Medulla oblongata (tissue), 1 donor: ENCODE results near the gene ANAPC5.
A peak's percentile ranks its signal among the peaks of the same experiment; 100 is the strongest.
"Not testable (repeated sequence)": the region's sequence is repeated elsewhere in the genome, so short reads cannot be mapped to it uniquely, and the experiment has no call there.

ENCODE experiments used
- DNase-seq: peaks from one replicate; pipeline ENCODE4 v3.0.0-alpha.2; 2015; ENCODE audit errors: extremely low spot score

The ANAPC5 gene

DNA sequence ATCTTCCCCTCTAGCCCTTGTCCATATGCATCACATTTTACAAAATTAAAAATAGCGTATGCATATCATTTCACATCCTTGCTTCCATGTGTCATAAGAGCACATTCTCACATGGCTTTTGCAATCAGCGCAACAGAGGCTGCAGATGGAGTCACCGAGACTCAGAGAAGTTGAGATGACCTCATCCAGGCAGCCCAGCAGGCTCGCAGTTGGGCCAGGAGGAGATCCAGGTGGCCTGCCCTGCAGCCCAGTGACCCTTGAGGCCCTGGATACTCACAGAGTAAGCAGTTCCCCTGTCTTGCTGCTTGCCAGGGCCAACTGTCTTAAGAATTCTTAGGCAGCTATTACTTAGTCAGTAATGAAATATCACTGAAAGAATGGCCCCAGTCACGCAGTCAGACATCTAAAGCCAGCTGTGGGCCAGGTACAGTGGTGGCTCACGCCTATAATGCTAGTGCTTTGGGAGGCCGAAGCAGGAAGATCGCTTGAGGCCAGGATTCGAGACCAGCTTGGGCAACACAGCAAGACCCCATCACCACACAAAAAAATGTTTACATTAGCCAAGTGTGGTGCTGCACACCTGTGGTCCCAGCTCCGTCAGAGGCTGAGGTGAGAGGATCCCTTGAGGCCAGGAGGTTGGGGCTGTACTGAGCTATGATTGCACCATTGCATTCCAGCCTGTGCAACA is 64.8 kb downstream of the ANAPC5 start:
- DNase-seq, result no peak

DNA sequence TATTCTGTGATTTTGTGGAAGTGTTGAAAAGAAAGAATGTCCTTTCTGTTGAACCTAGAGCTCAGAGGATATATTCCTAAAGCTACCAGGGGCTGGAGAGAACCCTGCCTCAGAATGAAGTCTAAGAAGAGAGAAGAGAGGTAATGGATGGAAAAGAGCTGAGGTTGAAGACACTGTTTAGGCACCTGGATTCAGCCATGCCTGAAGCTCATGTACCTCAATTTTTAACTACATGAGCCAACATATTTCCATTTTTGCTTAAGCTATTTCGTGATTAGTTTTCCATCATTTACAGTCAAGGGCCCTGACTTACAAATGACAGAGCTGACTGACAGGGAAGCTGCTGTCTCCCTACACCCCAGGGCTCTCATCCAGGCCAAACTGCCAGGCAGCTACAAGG is 66.4 kb downstream of the ANAPC5 start:
- DNase-seq, result no peak

DNA sequence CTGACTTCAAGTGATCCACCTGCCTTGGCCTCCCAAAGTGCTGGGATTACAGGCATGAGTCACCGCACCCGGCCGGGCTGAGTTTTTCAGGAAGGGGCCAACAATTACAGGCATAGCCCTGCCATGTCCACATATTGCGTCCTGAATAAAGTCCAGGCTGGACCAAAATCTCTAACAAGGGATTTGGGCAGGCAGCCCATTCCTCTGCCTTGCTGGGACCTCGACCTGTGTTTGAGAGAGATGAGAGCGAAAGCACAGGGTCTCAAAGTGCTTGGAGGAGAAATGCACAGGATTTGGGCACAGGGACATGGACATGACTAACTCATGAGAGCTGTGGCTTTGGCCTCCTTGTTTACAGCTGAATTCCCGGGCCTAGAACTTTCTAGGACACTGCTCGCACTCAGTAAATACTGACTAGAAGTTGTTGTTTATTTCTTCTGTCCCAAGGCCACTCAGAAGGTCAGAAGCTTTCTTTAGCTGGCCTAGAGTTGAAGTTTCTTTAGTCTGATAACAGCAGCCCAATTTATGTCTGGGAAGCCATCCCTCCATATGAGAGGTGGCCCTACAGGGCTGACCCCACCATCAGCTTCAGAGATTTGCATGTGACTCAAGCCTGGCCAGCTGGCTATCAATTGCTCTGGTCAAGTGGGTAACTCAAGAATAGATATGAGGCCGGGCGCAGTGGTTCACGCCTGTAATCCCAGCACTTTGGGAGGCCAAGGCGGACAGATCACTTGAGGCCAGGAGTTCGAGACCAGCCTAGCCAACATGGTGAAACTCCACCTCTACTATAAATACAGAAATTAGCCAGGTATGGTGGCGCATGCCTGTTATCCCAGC is 67.4 kb downstream of the ANAPC5 start:
- DNase-seq, result no peak

DNA sequence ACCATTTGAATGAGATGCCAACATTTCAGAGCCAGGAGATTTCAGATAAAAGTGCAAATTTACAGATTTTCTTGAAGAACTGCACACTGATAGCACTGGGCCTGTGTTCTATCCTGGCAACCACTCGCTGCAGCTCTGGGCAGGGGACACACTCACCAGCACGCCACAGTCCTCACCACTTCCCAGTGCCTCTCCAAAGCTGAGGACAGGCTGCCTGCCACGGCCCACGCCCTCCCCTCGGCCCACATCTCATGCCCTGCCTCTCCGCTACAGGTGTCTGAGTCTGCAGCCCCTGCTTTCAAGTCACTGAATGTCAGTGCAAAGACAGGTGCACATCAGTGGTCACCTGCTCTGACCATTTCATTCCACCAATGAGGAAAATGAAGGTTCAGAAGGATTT is 68.4 kb downstream of the ANAPC5 start:
- DNase-seq, result no peak

DNA sequence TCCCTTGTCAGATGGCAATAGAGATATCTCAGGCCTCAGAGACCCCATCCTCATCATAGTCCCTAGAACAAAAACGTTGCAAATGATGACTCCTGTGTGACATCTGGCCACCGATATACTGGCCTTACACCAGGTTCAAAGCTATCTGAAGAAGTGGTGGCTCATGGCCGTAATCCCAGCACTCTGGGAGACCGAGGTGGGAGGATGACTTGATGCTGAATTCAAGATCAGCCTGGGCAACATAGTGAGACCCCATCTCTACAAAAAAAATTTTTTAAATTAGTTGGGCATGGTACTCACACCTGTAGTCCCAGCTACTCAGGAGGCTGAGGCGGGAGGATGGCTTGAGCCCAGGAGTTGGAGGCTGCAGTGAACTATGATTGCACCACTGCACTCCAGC is 68.8 kb downstream of the ANAPC5 start:
- DNase-seq, result no peak

DNA sequence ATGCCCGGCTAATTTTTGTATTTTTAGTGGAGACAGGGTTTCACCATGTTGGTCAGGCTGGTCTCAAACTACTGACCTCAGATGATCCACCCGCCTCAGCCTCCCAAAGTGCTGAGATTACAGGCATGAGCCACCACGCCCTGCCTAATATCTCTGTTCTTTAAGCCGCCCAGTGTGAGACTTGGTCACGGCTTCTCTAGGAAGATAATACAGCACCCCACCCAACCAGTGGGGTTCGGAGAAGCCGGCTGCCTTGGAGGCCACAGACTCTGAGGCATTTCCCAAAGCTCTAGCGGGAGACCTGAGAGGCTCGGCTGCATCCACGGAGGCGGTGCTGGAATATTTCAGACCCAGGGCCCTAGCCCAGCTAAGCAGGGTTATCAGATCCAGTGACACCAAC is 69.3 kb downstream of the ANAPC5 start:
- not testable (repeated sequence) for DNase-seq

DNA sequence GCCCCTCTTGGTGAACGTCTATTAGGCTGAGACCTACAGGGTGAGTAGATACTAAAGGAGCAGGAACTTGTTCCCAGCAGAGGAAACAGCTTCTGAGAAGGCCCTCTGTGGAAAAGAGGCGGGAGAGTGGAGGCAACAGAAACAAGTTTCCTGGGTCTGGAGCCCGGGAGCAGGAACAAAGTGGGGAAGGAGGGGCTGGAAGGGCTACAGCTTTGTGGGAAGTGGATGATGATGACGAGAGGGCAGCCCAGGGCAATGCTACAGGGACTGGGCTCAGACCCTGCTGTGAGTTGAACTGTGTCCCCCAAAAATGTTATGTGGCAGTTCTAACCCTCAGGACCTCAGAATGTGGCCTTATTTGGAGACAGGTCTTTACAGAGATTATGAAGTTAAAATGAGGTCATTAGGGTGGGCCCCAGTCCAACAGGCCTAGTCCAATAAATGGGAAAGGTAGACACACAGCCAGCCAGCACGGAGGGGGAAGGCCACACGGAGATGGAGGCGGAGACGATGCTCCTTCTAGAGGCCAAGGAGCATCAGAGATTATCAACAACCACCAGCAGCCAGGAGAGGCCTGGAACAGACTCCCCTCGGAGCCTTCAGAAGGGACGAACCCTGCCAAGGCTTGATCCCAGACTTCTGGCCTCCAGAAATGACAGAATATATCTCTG is 70.0 kb downstream of the ANAPC5 start:
- DNase-seq, result no peak

DNA sequence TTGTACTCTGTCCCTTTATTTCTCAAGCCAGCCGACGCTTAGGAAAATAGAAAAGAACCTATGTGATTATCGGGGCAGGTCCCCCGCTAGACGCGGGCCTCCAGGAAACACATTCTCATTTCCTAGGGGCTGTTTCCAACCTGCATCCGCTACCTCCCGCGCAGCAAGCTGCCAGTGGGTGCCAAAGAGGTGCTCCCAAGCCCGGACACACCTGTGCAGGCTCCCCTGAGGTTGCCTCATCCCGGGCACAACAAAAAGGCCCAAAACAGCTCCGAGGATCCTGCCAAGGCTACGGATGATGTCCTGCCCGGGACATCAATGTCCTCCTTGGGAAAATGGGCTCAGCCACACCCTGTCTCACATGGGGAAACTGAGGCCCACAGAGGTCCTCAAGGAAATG is 71.1 kb downstream of the ANAPC5 start:
- DNase-seq, result not testable (repeated sequence)

DNA sequence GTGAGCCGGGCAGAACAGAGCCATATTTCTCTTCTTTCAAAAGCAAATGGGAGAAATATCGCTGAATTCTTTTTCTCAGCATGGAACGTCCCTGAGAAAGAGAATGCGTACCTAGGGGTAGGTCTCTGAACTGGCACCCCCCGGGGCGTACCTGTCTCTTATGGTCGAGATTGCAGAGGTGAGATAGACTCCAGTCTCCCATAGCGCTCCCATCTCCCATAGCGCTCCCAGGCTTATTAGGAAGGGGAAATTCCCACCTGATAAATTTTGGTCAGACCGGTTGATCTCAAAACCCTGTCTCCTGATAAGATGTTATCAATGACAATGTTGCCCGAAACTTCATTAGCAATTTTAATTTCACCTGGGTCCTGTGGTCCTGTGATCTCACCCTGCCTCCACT is 71.7 kb downstream of the ANAPC5 start:
- not testable (repeated sequence) for DNase-seq

DNA sequence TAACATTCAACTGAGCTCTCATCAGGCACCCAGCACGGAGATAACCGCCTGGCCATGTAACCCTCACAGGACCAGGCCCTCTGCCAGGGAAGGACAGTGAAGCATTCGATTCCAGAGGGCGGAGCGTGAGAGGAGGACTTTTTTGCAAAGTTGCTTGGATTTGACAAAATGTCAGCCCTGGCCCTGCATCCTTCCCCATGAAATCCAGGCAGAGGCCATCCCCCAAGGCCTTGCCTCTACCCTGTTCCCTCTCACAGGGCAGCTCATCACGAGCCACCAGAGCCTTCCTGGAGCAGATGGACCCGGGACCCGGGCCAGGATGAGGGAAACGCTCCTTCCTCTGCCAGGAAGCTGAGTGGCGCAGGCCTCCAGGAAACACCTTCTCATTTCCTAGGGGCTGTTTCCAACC is 72.7 kb downstream of the ANAPC5 start:
- DNase-seq, result peak; percentile 71

DNA sequence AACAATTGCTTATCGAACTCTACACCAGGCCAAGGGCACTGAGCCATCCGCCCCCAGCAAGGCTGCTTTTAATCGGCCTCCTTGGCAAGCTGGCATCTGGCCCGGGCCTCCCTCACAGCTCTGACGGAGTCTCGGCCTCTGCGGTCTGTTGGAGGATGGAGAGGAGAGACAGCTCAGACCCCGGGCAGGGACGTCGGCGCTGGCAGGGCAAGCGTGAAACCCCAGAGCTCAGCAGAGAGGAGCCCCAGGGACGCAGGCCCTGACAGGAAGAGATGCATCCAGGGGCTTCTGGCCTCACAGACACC is 73.2 kb downstream of the ANAPC5 start:
- no peak for DNase-seq

DNA sequence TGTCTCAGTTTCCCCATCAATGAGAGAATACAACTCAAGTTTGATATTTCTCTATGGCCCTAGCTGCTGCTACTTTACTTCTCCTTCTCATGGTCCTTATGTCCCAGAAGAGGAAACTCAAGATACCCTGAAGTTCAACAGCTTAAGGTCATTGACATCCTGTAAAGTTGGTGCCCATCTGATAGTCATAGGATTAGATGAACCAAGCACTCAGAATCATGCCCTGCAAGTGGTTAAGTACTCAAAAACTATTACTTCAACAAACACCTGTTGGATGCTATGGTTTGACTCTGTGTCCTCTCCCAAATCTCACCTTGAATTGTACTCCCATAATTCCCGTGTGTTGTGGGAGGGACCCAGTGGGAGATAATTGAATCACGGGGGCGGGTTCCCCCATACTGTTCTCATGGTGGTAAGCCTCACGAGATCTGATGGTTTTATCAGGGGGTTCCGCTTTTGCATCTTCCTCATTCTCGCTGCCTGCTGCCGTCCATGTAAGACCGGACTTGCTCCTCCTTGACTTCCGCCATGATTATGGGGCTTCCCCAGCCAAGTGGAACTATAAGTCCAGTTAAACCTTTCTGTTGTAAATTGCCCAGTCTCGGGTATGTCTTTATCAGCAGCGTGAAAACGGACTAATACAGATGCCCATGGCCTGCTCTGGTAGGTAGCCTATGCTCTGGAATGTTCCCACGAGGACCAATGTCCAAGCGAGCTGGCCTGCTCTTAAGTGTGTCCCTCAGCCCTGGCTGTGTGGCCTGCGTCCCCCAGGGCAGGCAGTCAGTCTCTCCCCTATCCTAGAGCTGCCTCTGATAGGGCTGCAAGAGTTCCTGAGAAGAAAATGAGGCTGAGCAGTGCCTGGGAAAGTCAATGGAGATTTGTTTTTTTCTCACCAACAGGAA is 73.8 kb downstream of the ANAPC5 start:
- DNase-seq, result peak; percentile 17

DNA sequence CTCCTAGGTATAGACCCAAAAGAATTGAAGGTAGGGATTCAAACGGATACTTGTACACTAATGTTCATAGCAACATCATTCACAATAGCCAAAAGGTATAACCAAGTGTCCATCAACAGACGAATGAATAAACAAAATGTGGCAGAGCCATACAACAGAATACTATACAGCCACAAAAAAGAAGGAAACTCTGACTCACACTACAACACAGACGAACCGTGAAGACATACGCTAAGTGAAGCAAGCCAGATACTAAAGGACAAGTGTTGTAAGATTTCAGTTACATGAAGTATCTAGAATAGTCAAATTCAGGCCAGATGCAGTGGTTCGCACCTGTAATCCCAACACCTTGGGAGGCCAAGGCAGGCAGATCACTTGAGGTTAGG is 74.8 kb downstream of the ANAPC5 start:
- no peak for DNase-seq

DNA sequence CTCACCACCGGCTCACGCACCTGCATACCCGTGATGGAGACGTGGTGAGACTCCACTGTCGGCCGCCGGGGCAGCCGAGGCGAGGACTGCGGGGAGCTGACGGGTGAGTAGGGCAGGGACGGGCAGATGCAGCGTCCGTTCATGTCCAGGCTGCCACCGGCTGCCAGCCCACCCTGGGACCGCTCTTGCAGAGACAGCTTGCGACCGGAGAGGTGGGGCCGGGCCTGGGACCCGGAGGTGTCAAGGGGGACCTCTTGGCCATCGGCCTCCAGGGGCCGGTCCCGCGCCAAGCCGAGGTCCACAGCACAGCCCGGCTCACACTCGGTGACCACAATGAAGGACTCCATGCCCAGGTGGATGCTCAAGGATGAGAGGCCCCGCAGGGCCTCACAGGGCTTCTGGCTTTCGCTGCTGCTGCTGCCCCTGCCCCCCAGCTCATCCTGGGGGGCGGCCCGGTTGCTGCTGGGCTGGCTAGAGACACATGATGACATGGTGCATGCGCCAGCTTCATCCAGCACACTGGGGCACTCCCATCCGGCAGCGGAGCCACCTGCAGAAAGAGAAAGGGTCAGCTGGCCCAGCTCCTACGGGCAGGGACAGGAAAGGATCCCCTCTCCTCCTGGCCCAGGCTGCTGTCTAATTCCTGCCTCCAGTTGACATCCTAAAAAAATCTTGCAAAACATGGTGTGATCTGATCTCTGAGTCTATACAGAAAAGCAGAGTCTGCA is 78.0 kb downstream of the ANAPC5 start:
- no peak for DNase-seq

DNA sequence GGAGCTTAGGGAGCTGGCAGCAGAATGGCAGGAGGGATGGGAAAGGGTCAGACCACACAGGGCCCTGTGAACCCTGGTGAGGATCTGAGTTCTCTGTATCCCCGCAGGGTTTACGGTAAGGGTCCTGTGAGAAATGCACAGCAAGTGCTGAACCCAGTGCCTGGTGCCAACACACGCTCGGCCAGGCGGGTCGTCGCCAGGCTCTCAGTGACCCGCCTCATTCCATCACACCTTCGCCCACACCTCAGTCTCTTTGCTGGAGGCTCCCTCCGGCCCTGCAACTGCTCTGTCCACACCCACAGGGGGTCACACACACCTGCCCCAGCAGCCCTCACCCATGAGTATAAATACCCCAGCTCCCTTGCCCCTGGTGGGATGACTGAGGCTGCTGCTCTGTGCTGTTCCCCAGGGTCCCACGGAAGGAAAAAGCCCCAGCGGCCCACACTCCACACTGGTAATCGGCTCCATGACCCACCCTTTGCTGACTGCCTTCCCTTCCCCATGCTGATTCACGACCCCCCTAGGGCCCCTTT is 78.8 kb downstream of the ANAPC5 start:
- no peak for DNase-seq

DNA sequence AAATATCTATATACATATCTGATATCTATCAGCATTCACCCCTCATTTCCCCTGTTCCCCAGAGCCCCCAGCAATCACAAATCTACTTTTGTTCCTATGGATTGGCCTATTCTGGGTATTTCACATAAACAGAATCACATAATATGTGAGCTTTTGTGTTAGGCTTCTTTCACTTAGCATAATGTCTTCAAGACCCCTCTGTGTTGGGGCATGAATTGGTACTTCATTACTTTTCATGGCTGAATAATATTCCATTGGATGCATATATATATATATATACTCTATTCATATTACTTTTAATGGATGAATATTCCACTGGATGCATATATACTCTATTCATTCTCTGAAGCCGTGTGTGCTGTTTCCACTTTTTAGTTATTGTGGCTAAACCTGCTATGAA is 84.4 kb downstream of the ANAPC5 start:
- no peak for DNase-seq

DNA sequence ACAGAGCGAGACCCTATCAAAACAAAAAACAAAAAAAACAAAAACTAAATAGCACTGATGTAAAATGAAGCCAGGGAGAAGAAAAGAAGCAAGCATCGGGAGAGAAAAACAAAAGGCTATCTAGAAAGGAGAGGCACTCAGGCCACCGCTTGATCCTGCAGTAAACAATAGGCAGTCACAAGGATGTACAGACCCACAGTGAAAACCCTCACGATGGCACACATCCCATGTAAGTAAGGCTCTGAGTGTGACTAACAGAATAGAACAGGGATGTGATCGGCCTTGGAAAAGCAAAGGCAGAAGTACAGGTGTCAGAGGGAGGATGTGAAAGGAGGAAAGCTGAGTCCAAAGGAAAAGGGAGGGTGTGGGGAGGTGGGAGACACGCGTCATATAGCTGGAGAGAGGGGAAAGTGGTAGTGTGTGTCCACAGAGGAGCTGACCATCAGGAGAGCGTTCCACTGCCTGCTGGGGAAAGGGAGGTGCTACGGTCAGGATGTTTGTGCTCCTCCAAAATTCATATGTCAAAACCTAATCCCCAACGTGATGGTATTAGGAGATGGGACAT is 87.2 kb downstream of the ANAPC5 start:
- peak; percentile 60 for DNase-seq

DNA sequence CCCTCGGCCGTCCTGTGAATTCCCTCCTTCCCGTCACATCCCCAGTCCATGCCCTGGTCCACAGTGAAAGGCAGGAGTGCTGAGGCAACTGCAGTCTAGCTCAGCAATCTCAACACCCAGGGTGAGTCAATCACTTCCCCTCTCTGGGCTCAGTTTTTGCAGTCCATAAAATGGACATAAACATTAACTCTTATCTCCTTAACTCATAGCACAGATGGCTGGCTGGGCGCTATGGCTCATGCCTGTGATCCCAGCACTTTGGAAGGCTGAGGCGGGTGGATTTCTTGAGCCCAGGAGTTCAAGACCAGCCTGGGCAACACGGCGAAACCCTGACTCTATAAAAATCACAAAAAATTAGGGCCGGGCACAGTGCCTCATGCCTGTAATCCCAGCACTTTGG is 88.1 kb downstream of the ANAPC5 start:
- DNase-seq, result no peak

DNA sequence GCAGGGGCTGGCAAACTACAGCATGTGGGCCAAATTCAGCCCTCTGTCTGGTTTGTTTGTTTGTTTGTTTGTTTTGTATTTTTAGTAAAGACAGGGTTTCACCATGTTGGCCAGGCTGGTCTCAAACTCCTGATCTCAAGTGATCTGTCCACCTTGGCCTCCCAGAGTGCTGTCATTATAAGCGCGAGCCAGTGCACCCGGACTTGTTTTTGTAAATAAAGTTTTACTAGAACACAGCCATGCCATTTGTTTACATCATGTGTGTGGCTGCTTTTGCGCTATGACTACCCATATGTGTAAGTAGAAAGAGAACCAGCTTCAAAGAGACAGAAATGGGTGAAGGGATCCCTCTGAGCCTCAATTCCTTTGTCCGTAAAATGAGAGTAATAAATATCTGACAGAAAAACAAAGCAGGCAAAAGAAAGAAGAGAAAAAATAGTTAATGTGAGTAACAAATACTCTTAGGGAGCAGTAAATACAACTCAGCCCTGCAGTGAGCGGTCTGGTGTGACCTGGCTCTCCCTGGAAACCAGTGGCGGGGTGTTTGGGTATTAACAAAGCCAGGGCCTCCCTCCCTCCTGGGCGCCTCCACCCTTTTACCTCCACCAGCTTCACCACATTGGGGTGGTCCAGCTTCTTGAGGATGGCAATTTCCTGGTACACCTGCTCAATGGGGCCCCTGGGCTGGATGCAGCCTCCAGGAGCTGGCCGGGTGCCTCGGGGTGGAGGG is 88.8 kb downstream of the ANAPC5 start:
- DNase-seq, result no peak

DNA sequence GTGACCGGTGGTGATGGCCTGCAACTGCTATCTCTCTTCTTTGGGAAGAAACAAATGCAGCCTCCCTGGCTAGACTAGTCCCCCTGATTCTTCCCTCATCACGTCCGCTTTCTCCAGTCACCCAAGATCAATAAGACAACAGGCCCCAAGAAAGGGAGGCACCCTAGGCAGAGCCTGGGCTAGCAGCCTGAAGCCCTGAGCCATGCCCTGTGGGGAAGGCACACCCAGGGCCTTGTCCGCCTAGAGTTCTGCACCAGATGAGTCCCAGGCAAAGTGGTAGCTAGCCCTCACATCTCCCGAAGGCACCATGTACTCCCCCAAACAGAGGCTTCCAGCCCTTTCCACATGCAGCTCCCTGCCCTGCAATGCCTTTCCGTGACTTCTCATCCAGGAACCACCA is 90.8 kb downstream of the ANAPC5 start:
- DNase-seq, result no peak
